ENCODE results near the gene AIG1. TPM values are rescaled to one million over a fixed set of nuclear protein-coding genes. Genes with fewer than 3 reads are reported as not detected.

The AIG1 gene
- total RNA-seq, 1 experiment from 2014 or later, result 51.1 TPM

DNA sequence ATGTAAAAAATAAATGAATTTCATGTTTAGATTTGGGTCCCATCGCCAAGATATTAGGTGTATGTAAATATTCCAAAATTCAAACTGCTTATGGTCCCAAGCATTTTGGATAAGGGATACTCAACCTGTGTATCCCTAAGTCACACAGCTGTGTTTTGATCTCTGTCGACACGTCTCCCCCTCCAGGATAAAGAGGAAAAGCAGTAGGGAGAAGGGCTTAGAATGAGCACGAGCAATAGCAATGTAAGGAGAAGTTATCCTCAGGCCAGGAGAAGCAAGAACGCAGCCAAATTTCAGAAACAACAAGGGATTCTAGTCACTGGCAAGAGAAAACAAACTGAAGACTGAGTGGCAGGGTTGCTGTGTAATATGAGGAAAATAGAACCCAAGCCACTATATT, 181.2 kb downstream of the AIG1 start (continued):
- TF ChIP-seq ZFX (IDR thresholded peaks at IDR 0.05) (no peak), EGR1 (IDR thresholded peaks at IDR 0.05; ENCODE audit: low read depth) (no peak), RAD21 (IDR thresholded peaks at IDR 0.05; ENCODE audit: low read depth) (no peak), YY1 (IDR thresholded peaks at IDR 0.05; ENCODE audit: extremely low read depth, insufficient replicate concordance, low read depth, low read length) (no peak), ZBTB33 (IDR thresholded peaks at IDR 0.05; ENCODE audit: extremely low read depth, insufficient replicate concordance, low read length) (no peak), ZNF274 (IDR thresholded peaks at IDR 0.05; ENCODE audit: low read depth, low read length) (no peak), FOSL1 (IDR thresholded peaks at IDR 0.05; ENCODE audit: low read depth) (no peak), SP1 (IDR thresholded peaks at IDR 0.05; ENCODE audit: low read depth) (no peak), SRF (IDR thresholded peaks at IDR 0.05; ENCODE audit: low read depth) (no peak)

- CTCF ChIA-PET, result no interaction called here
- H3K79me2 ChIP-seq (ENCODE audit: insufficient read depth, low read length), result no peaks in the 10 kb centered on the region
- no peak overlapping the region for H2AFZ ChIP-seq (ENCODE audit: low read depth, low read length, poor library complexity, severe bottlenecking)
Observed at GRCh38 chr6:143243786-143244185, 183.1 kb downstream of the AIG1 start.

More at GRCh38 chr6:143243786-143244185, 183.1 kb downstream of the AIG1 start:
- Histone ChIP-seq H3K36me3 (ENCODE audit: control insufficient read depth in 1 of 2, insufficient read depth in 2 of 2, low read length in 2 of 2) (no peaks in the 10 kb centered on the region), H3K9me2 (ENCODE audit: insufficient read depth) (no peaks in the 10 kb centered on the region), H3K27ac (ENCODE audit: low read depth, low read length) (no peak overlapping the region), H3K9me3 (ENCODE audit: control insufficient read depth in 1 of 2, insufficient read depth in 1 of 2, low read depth in 1 of 2, low read length in 2 of 2) (no peaks in the 10 kb centered on the region), H3K27me3 (ENCODE audit: insufficient read depth, low read length) (no peaks in the 10 kb centered on the region), H3K4me1 (ENCODE audit: control insufficient read depth in 1 of 2, insufficient read depth in 2 of 2, low read length in 2 of 2) (no peaks in the 10 kb centered on the region), H4K20me1 (ENCODE audit: insufficient read depth) (no peaks in the 10 kb centered on the region), H3K4me3 (replicated peaks in 1 of 2; ENCODE audit: low read depth in 1 of 2, low read length in 2 of 2) (no peak overlapping the region), H3K4me2 (ENCODE audit: low read length) (no peak overlapping the region), H3K9ac (ENCODE audit: low read length) (no peak overlapping the region)
- no peak for DNase-seq (ENCODE audit: low read depth, low spot score)
- POLR2A ChIA-PET, result no interaction called here
- RAD21 ChIA-PET (ENCODE audit: low non-redundant PET in 1 of 2, low total read pairs in 2 of 2, uncharacterized antibody in 2 of 2, unreplicated experiment in 2 of 2), result no interaction called here
- no peak for ATAC-seq
- intact Hi-C loops (cut with micrococcal nuclease), result no loop called here
- no TSS peak for BruUV-seq (replicated peaks)
- TF ChIP-seq ATF3 (IDR thresholded peaks at IDR 0.05) (no peak), EZH2 (IDR thresholded peaks at IDR 0.05) (no peak), RAD21 (IDR thresholded peaks at IDR 0.05; ENCODE audit: low read depth) (no peak), EGR1 (IDR thresholded peaks at IDR 0.05; ENCODE audit: low read depth) (no peak), SIN3A (IDR thresholded peaks at IDR 0.05; ENCODE audit: low read depth) (no peak)
